HG02642 (cell line): ENCODE results near the gene GOLPH3.
"Not testable (repeated sequence)": the region's sequence is repeated elsewhere in the genome, so short reads cannot be mapped to it uniquely, and the experiment has no call there.

Experiments
- ATAC-seq: cut with Tn5 transposase; IDR thresholded peaks from one replicate; pipeline ENCODE4 v1.9.1; 2021; ENCODE audit warnings: mild to moderate bottlenecking; ENCODE audit not compliant: unreplicated experiment, poor library complexity

GOLPH3 gene

GRCh38 chr5:32174011-32174870 is at the start of gene GOLPH3:
Gene GOLPH3 (minus strand): TSS chr5:32174319. CDS start chr5:32174034, 285 bp downstream.
- ATAC-seq: peak; percentile 90

DNA sequence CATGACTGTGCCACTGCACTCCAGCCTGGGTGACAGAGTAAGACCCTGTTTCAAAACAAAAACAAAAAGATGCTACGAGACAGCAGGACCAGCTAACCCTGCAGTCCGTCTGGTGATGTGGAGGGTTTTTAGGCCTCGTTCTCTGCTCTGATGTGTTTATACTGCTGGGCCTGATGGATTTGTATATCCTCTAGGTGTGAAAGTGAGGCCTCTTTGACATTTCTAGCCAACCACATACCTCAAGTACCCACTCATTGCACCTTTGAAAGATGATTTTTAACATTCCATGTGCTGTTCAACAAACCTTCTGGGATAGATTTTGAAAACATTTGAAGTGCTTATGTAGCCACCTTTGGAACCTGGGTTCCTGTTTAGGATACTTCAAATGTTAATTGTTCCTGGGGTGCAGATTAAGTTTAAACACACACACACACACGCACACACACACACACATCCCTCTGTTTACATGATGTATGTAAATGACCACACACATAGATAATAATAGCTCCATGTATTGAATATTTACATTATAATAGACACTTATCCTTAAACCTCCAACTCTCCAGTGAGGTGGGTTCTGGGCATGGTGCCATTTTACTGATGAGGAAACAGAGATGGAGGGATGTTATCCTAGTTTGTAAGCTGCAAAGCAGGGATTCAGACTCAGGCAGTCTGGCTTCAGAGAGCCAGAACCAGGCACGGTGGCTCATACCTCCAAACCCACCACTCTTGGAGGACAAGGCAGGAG is 48.8 kb upstream of the GOLPH3 start:
- ATAC-seq: no peak

GRCh38 chr5:32217886-32218396 is 43.8 kb upstream of the GOLPH3 start:
- ATAC-seq: peak; percentile 58

DNA sequence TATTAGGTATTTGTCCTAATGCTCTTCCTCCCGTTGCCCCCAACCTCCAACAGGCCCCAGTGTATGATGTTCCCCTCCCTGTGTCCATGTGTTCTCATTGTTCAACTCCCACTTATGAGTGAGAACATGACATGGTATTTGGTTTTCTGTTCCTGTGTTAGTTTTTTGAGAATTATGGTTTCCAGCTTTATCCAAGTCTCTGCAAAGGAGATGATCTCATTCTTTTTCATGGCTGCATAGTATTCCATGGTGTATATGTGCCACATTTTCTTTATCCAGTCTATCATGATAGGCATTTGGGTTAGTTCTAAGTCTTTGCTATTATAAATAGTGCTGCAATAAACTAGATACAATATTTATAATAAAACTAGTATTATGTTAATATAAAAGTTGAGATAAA is 40.2 kb upstream of the GOLPH3 start:
- not testable (repeated sequence) for ATAC-seq

DNA sequence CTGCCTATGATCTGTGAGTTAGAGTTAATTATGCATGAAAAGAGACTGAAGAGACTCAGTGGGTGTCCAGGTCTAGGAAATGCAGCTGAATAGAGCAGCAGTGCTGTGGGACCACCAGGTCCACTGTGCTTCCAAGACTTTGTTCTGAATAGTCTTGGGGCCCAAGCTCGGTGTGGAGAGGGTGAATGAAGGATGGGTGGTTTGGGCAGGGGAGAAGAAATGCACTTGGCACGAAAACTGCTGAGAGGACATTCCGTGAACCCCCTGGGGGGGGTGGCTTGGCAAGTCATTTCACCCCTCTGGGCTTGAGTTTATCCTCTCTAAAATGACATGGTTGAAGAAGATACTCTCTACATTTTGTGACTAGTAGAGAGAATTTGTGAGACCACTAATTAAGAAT is 36.0 kb upstream of the GOLPH3 start:
- no peak for ATAC-seq

DNA sequence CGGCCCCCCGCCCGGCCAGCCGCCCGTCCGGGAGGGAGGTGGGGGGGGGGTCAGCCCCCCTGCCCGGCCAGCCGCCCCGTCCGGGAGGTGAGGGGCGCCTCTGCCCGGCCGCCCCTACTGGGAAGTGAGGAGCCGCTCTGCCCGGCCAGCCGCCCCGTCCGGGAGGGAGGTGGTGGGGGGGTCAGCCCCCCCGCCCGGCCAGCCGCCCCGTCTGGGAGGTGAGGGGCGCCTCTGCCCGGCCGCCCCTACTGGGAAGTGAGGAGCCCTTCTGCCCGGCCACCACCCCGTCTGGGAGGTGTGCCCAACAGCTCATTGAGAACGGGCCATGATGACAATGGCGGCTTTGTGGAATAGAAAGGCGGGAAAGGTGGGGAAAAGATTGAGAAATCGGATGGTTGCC is 34.7 kb upstream of the GOLPH3 start:
- ATAC-seq: not testable (repeated sequence)

DNA sequence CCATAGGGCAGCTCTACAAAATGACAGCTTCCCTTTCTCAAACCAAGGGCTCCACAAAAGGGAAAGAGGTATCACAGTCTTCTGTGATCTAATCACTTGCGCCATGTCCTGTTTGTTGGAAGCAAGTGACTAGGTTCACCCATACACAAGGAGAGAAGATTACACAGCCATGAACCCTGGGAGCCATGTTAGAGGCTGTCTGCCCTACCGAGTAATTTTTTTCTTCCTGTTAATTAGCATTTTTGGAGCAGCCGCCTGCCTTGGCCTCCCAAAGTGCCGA is 33.2 kb upstream of the GOLPH3 start:
- no peak for ATAC-seq

GRCh38 chr5:32206509-32207354 is 32.6 kb upstream of the GOLPH3 start:
- no peak for ATAC-seq

DNA sequence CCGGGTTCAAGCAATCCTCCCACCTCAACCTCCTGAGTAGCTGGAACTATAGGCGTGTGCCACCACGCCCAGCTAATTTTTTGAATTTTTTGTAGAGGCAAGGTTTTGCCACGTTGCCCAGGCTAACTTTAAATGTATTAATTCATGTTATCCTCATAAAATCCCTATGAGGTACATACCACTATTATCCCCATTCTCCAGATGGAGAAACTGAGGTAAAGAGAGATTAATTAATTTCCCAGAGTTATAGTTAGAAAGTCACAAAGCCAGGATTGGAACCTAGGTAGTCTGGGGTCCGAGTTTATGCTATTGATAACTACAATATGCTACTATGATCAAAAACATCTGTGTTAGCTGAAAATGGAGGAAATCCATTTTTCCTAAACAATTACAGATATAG is 31.9 kb upstream of the GOLPH3 start:
- ATAC-seq: no peak

DNA sequence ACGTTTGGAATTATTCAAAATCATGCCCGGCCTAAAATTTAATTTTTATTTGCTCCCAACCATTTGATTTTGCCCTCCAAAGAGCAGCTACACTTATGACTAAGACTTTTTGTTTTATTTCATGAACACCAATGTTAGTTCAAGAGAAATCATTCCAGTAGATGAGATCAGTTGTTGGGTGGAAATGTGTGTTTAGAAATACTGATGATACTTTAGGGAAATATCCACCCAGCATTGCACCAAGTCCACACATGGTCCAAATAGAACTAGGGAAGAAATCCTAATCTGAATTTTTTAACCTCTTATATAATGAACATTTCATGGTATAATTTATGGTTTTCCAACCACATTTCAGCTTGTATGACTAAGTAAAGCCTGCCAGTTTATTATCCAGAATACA is 28.3 kb upstream of the GOLPH3 start:
- no peak for ATAC-seq

- ATAC-seq: no peak
Measured at GRCh38 chr5:32201122-32201753, 27.1 kb upstream of the GOLPH3 start.

DNA sequence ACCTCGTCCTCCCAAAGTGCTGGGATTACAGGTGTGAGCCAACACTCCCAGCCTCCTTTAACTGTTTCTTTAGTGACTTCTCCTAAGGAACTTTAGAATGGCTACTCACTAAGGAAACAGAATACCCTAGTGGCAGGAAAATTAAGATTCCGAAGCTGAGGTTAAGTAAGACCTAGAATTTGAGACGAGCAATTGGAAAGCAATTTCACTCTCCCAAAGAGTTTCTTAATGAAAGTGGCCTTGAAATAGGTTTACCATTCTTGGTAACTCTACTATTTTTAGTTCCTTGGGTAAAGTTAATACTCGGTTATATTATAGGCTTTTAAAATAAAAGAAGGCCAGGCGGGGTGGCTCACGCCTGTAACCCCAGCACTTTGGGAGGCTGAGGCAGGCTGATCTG is 22.9 kb upstream of the GOLPH3 start:
- ATAC-seq: no peak

- no peak for ATAC-seq
Measured at GRCh38 chr5:32195265-32195664, 21.1 kb upstream of the GOLPH3 start.

- peak; percentile 82 for ATAC-seq
Measured at GRCh38 chr5:32193591-32193990, 19.5 kb upstream of the GOLPH3 start.

DNA sequence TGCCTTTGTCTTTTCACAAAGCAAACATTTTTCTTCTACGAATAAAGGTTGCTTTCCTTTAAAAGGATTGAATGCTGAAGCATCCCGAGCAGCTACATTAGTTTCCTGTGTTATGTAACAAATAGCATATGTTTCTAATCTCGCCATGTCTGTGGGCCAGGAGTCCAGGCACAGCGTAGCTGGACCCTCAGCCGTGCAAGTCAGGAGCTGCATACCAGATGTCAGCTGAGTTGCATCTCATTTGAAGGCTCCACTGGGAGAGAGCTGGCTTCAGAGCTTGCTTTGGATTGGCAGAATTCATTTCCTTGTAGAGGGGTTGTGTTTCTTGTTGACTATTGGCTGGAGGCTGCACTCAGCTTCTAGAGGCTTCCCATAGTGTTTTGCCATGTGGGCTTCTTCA is 16.0 kb upstream of the GOLPH3 start:
- ATAC-seq: no peak

- ATAC-seq: no peak
Measured at GRCh38 chr5:32187675-32188074, 13.6 kb upstream of the GOLPH3 start.

- no peak for ATAC-seq
Measured at GRCh38 chr5:32182463-32183063, 8.4 kb upstream of the GOLPH3 start.

DNA sequence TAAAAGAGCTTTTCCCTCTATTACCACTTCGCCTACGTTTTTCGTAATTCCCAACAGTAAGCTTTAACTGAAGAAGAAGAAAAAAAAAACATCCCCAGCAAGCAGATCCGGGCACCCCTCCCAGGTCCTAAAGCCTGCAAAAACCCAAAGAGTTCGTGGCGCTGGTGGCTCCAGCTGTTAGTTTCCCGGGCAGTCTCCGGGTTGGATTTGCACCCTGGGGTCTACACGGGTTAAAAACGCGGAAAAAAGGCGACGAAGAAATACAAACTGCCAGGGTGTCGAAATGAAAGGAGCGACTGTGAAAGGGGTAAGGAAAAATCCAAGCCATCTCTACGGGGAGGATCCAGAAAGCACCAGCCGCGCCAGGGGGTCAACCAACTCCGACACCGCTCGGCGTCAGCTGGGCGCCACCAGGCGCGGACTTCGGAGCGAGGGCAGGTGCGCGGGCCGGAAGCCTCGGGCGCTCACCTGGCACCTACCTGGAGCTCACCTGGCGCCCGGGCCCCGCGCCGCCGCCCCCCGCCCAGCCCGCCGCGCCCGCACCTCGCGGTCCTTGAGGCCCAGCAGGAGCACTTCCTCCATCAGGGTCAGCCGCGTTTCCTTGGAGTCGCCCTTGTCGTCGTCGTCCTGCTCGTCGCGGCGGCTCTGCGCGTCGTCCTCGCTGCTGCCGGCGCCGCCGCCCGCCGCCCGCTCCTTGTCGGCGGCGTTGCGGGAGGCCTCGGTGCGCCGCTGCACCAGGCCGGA is 680 bp downstream of the GOLPH3 start:
- ATAC-seq: peak; percentile 31

- ATAC-seq: no peak
Measured at GRCh38 chr5:32172923-32173266, 1.2 kb downstream of the GOLPH3 start.
